NCI-H2171 treated with DMSO at 0.1 percent for 48 hours (cell line): ENCODE data around the gene GALNT7.
A peak's percentile ranks its signal among the peaks of the same experiment; 100 is the strongest.
"Not testable (repeated sequence)": the region's sequence is repeated elsewhere in the genome, so short reads cannot be mapped to it uniquely, and the experiment has no call there.

Experiments used
- DNase-seq: peaks from one replicate; lab custom pipeline; 2025; lab: John Stamatoyannopoulos, UW

The GALNT7 gene

DNA sequence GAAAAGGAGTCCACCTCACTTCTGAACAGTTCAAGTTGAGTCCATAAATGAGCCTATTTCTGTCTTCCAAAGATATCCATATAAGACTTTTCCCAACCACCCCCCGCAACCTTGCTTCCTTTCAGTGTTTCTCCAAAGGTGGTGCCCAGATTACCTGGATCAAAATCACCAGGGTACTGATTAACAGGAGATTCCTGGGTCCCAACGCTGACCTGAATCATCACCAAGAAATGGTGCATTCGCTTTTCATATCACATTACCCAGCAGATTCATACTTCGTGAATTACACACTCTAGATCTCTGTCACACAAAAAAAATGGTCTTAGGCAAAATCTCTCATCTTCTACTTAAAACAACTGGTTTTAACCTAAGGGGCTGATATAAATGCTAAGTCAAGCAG lies 2.1 kb upstream of the GALNT7 start:
- no peak for DNase-seq

DNA sequence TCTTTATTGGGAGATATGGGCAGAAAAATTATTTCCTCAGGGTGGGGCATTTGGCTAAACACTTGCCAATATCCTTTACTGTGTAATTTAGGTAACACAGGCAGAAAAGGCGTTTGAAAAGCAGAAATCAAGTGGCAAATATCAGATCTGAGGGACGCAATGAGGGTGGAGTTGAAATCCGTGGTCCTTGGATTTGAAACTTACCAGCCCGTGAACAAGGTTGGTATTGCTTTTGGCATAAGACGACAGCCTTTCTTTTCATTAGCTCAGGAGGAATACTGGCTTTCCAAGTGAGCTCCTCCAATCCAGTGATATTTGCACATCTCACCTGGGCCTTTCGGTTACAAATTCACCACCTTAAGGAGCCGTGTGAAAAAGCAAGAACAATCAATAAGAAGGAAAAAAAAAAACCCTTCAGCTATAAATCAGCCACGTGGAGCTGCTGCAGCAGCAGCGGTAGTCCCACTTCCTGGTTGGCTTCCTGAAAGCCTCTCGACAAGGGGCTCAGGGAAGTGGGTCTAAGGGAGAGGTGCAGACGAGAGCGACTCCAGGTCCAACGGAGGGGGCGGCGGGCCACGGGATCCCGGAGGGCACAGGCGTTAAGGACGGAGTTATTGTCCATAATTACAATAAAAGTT lies 734 bp upstream of the GALNT7 start:
- peak; percentile 70 for DNase-seq

DNA sequence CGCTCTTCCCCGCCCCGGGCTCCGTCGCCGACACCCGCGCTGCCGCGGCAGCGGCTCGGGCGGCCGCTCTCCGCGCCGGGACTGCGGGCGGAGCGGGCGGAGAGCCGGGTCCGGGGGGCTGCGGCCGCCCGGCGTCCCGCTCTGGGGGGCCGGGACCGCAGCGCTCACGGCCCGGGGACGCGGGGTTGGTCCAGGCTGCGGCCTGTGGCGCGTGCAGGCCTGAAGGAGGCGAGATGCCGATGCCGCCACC lies 492 bp downstream of the GALNT7 start:
- DNase-seq = no peak

DNA sequence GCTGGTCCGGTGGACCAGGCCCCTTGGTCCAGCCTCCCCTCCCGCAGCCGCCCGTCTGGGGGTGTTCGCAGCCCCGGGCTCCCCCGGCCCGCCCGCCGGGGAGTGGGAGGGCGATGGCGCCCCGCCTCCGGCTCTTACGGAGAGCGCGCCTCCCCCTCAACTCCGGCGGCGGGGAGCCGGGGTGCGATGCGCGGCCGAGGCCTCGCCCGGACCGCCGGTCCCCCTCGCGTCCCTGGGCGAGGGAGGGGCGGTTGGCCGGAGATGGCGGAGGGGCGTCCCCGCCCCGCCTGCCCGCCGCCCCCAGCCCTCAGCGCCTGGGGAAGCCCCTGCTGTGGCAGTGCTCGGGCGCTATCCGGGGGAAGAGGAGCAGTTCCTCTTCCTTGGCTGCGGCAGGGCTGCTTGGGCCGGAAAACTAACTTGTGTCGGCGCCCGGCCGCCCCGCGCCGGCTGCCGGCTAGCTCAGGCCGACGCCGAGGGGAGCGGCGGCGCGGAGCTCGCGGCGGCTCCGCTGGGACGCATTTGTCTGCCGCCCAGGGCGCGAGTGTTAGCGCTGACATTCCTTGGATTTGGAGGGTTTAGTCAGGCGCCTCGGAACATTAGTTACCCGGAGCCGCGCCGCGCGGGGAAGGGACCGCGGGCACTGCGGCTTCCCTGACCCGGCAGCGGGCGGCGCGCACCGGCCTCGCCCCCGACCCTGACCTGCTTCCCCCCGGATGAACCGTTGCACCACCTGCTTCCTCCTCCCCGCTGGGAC lies 994 bp downstream of the GALNT7 start:
- DNase-seq = peak; percentile 55

DNA sequence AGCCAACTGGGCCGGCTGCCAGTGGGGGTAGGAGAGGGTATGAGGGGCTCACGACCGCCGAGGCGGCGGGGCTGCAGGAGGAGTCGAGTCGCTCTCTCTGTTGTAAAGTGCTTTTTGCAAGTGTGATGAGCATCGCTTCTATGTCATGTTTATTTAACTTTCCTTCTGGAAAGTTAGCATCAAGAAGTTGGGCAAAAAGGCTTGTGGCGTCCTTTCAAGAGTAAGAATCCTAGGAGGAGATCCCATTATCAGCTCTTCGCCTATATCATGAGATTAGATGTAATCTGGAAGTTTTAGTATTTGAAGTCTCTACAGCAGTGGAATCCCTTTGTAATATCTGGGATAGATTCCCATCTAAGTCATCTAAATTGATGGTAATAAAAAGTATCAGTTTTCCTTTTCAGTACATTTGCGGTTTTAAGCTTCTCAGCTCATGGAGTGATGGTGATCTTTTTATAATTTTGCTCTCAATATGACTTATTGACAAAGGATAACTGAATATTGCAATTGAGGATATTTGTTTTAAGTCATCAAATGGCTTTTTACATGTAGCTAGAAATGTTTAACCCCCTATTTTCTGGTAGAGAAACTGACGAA lies 1.7 kb downstream of the GALNT7 start:
- DNase-seq = peak; percentile 37

DNA sequence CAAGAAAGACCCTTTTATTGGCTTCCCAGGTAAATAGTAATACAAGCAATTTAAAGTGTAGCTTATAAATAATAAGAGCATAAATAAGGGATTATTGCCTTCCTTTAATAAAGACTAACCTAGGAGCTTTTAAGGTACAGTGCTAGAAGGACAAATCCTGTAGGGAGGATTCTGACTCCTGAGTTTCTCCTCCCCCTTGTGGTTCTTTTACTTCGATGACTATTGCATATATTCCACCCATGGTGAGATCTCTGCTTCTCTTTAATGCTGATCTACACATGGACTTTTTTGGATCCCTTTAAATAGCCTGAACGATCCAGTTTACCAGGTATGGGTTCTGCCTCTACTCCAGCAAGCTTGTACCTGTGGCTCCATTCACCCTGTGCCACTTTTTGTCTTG lies 2.5 kb downstream of the GALNT7 start:
- peak; percentile 2 for DNase-seq

DNA sequence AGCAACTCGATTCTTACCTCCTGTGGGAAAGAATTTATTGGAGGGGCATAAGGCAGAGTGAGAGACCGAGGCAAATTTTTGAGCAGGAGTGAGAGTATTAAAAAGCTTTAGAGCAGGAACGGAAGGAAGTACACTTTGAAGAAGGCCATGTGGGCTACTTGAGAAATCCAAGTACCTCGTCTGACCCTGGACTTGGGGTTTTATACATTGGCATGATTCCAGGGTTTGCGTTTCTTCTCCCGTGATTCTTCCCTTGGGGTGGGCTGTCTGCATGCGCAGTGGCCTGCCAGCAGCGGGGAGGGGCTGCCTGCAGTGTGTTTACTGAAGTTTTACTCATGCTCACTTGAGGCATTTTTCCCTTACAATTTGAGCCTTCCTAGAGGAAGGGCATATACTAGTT lies 3.4 kb downstream of the GALNT7 start:
- DNase-seq = no peak

DNA sequence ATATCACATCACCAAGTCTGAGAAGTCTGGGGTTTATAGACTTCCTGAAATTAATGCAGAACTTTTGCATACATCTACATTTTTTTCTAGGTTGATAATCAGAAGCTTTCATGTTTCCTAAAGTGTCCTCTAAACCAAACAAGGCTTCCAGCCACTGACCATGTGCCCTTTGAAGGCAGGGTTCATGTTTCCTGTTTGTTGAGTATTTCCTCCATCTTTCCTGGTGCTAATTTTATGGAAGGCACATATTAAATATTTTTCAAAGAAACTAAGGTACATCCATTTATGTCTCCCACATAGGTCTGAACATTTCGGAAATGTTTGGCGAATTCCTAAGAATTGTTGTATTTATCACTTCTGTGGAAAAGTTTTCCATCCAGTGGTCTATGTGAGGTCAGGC lies 5.6 kb downstream of the GALNT7 start:
- no peak for DNase-seq

DNA sequence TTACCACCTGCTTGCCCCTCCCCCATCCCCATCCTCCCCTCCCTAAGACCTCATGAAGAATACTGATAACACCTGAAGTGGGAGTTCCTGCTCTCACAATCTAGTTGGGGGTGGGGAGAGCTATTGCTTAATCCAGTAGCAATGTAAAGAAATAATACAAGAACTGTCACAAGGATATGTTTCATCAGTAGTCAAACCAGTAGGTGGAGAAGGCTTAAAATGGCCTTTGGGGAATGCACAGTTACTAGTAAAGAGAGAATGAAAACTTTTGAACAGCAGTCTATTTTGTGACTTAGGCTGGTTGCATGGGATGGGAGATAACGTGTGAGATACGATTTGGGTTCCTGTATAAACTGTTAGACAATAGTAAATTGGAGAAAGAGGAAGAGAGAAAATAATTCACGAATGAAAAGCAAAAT lies 6.0 kb downstream of the GALNT7 start:
- no peak for DNase-seq

DNA sequence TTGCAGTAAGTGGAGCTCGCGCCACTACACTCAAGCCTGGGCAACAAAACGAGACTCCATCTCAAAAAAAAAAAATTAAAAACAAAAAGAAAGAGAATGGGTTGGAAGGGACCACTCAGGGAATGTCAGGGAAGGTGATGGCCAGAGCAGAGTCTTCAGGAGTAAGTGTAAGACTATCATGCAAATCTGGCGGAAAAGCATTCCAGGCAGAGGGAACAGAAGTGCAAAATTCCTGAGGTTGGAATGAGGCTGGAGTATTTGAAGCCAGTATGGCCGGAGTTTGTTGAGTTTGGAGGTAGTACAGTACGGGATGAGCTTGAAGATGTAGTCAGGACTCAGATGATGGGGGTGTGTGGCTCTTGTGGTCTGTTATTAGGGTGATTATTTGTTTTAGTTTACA lies 7.4 kb downstream of the GALNT7 start:
- DNase-seq = no peak

DNA sequence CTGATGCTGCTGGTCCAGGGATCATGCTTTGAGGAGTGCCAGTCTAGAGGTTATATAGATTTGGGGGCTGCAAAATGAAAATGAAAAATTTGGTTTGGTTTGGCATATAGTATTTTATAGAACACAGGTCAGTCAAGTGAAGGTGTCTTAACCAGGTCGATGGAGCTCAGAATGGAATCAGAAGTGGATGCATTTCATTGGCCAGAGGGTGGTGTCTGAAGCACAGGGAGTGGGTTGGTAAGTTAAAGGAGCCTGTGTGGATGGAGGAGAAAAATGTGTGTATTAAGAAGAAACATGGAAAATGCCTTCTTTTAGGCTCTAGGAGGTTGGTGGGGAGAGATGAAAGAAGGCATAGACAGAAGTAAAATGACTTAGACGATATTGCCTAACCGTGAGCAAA lies 8.6 kb downstream of the GALNT7 start:
- no peak for DNase-seq

DNA sequence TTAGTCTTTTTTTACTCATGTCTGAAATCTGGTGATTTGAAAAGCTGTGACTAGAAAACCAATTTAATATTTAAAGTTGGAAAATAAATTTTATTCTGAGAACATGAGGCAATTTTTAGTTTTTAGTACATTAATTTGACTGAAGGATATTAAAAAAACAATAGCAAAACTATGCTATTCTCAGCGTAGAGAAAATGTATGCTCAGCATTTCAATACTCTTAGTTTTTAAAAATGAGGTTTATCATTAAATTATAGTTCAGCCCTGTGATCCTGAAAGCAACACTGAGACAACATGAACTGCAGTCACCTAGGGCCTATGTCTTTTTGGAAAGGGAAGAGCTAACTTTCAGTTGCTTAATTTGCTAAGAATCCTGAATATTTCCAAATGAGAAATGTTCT lies 9.5 kb downstream of the GALNT7 start:
- DNase-seq = no peak

DNA sequence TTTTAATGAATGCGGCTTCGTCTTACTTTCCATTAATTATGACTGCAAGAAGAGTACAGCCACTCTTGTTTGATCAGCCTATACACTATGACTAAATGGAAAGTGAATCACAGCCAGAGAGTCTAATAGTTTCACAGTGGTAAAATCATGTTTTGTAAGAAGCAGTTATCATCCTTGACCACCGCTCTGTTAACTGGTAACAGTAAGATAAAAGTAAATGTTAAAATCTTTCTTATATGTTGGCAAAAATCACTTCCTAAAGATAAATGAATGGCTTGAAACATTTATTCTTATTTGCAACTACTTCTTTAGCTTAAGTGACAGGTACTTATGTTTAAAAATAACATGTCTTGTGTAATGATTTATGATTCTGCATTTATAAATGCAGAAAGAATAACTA lies 13.2 kb downstream of the GALNT7 start:
- no peak for DNase-seq

DNA sequence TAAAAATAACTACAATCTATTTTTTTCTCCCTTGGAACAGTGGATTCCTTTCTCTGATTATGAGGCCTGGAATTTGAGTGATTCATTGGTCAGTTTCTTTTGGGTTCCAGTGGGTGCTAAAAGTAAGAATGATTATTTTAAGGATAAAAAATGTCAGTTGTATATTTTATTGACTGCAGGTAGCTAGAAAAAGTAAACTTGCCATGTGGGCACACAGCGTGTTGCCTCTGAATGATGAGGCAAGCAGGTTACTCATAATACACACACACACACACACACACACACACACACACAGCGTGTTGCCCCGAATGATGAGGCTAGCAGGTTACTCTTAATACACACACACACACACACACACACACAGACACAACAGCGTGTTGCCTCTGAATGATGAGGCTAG lies 13.8 kb downstream of the GALNT7 start:
- no peak for DNase-seq

DNA sequence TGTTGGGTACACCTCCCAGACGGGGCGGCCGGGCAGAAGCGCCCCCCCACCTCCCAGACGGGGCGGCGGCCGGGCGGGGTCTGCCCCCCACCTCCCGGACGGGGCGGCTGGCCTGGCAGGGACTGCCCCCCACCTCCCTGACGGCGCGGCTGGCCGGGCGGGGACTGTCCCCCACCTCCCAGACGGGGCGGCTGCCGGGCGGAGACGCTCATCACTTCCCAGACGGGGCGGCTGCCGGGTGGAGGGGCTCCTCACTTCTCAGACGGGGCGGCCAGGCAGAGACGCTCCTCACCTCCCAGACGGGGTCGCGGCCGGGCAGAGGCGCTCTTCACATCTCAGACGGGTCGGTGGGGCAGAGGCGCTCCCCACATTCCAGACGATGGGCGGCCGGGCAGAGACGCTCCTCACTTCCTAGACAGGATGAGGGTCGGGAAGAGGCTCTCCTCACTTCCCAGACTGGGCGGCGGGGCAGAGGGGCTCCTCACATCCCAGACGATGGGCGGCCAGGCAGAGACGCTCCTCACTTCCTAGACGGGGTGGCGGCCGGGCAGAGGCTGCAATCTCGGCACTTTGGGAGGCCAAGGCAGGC lies 15.1 kb downstream of the GALNT7 start:
- not testable (repeated sequence) for DNase-seq

DNA sequence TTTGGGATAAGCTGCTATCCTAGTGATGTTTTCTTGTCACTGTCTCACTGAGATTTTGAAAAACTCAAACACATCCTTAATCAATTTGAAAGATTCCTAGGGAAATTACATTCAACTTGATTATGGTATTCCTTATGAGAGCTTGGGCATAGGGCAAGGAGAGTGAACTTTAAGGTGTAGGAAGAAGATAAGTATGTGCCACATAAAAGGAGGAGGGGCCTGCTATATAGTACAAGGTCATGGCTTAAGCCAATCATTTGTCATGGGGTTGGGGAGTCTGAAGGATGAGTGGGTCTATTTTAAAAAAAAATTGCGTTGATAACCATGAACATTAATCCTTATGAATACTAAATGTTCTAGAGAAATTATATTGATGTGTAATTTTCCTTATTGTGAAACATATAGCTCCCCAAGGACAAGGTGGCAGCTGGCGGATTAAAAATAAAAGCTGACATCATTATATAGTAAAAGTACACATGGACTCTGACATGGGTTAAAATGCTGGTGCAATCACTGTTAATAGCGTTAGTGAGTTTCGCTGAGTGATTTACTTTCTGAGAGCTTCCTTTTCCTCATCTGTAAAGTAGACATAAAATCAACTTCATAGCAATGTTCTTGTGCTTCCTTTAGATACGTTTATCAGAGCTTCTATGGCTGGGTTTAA lies 17.4 kb downstream of the GALNT7 start:
- DNase-seq = peak; percentile 68

DNA sequence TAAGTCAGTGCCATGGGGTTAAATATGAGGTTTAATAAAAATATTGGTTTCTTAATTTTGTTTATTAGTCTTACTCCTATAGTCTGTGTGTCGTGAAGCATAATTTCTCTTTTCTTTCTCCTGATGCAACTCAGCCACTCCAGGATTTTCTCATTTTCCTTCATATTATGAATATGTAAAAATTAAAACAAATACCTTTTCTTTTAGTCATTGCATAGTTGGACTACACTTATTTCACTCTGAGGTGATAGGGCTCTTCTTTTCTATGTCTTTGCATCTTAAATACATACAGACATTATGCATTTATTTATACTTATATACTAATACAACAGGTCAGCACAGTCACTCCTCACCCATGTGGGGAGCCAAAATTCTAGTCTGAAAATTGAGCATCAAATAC lies 19.1 kb downstream of the GALNT7 start:
- DNase-seq = no peak

DNA sequence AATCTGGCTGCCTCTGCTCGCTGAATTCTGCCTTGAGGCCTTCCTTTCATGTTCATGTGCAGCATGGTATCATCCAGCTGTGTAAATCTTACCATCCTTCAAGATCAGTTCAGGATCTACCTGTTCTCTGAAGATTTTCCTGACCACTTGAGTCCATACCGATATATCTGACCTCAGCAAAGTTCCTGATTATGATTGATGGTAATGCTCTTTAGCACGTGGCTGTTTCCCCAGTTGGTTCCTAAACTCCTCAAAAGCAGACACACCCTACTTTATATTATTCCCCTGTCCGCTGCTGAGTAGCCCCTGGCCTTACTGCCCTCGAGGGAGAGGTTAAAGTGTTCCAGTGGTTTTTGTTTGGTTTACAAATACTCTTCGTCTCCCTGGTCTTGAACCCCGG lies 20.0 kb downstream of the GALNT7 start:
- no peak for DNase-seq

DNA sequence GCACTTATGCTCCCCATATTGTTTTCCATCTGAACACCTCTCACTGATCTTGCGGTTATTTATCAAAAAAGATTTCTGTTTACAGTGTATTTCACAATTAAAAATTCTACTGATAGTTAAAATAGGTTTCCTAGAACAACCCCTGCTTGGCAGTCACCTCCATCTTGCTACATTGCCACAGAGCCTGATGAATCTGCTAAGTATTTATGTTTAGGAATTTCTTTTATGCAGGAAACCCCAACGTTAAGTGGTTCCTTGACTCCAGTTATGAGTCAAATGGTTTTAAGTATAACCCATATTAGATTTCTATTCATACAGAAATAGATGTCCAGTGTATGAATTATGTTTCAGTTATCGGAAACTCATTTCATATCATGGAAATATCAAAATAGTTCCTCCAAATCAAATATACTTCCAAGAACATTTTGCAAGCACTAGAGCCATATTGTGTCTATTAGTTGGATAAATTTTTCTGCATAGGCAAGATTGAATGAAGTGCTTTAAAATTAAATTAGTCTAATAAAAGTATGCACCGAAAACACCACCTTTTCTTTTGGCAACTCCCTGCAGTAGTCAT lies 20.6 kb downstream of the GALNT7 start:
- no peak for DNase-seq

DNA sequence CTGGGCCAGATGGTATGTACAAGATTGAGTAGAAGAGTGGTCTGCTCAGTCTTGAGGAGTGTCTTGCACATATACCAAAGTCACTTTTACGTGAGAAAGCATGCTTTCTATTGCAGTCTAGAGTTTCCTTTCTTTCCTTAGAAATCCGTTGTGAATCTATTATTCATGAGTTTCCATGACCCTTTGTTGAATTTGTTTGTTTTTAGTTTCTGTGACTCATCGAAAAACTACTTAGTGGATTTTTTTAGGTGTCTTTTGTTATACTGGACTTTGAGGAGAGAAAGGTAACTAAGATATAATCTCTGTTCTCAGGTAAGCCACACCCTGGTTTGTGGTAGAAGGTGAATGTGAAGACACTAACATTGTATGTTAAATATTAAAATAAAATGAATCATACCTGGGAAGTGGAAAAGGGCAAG lies 23.0 kb downstream of the GALNT7 start:
- DNase-seq = peak; percentile 28

DNA sequence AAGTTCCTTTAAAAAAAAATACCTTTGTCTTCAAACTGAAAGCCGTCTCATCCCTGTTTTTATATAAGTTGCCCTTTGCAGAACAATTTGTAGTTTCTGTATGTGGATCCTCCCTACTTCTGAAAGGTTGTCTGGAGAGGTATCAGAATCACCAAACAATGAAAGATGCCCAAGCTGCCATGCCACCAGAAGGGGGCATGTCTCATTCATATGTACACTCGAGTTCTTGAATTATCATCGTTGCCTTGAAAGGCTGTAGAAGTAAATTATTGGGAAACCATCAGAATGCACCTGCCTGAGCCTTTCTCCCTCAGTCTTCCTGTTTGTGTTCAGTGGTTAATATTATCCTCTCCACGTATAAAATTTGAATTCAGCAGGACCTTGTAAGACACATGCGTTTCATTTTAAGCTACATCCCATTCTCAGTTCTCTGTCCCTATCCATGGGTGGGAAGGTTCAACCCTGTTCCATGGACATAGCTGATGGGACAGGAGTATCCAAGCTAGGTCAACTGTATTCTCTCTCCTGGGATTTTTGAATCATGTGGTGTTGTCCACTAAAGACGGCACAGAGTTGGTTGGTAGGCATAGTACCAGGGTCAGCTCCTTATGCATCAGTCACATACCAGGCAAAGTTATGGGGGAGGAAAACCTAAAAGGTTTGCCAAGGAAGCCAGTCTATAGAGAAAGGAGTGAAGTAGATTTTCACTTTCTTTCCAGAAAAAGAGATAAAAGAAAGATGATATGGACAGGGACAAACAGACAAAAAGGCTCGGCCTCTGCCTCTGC lies 24.0 kb downstream of the GALNT7 start:
- no peak for DNase-seq

DNA sequence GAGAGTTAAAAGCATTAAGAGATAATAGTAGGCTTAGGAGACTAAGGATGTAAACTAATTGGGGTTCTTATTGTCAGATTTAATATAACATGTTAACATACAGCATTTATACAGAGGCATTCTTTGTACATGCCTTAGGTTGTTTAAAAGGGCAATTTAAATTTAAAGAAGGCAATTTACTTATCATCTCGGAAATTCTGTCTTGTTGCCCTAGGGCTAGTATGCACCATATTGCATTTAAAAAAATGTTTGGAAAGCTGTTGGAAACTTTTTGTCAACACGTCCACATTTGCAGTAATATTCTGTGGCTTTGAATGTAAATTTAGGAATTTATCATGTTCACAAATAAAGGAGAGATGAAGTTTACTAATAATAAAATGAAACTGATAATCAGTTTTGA lies 25.5 kb downstream of the GALNT7 start:
- no peak for DNase-seq
